NCI-H2196 (cell line): ENCODE measurements around the gene RFTN1.

Source experiments
- DNase-seq: peaks from one replicate; lab custom pipeline; 2025; ENCODE audit not compliant: unreplicated experiment; lab: John Stamatoyannopoulos, UW

The RFTN1 gene

GRCh38 chr3:16439163-16439847 is 74.2 kb downstream of the RFTN1 start:
- DNase-seq: no peak

GRCh38 chr3:16437640-16438039 is 75.9 kb downstream of the RFTN1 start:
- DNase-seq: no peak

GRCh38 chr3:16433701-16434151 is 79.8 kb downstream of the RFTN1 start:
- no peak for DNase-seq

GRCh38 chr3:16432714-16433113 is 80.8 kb downstream of the RFTN1 start:
- DNase-seq: no peak

- DNase-seq: no peak
Measured at GRCh38 chr3:16430717-16431630, 82.5 kb downstream of the RFTN1 start.

GRCh38 chr3:16429086-16429485 is 84.4 kb downstream of the RFTN1 start:
- no peak for DNase-seq

GRCh38 chr3:16428612-16429011 is 84.9 kb downstream of the RFTN1 start:
- DNase-seq: no peak

GRCh38 chr3:16427103-16427965 is 86.2 kb downstream of the RFTN1 start:
- DNase-seq: no peak

- no peak for DNase-seq
Measured at GRCh38 chr3:16426665-16427064, 86.8 kb downstream of the RFTN1 start.

- DNase-seq: no peak
Measured at GRCh38 chr3:16426029-16426400, 87.5 kb downstream of the RFTN1 start.

GRCh38 chr3:16425398-16426028 is 88.0 kb downstream of the RFTN1 start:
- DNase-seq: no peak

GRCh38 chr3:16423947-16424673 is 89.4 kb downstream of the RFTN1 start:
- no peak for DNase-seq

GRCh38 chr3:16423298-16423697 is 90.2 kb downstream of the RFTN1 start:
- peak; percentile 5 for DNase-seq

- DNase-seq: no peak
Measured at GRCh38 chr3:16419640-16420241, 93.8 kb downstream of the RFTN1 start.

GRCh38 chr3:16417945-16418739 is 95.4 kb downstream of the RFTN1 start:
- DNase-seq: no peak

- no peak for DNase-seq
Measured at GRCh38 chr3:16415911-16416476, 97.5 kb downstream of the RFTN1 start.

GRCh38 chr3:16413321-16413720 is 100.2 kb downstream of the RFTN1 start:
- no peak for DNase-seq

- no peak for DNase-seq
Measured at GRCh38 chr3:16412192-16412800, 101.2 kb downstream of the RFTN1 start.
